Osteoblast (primary cell): ENCODE measurements around the gene PARD3. TPM values are rescaled to one million over a fixed set of nuclear protein-coding genes. Genes with fewer than 3 reads are reported as not detected.

ENCODE experiments used
- DNase-seq: peaks from one replicate; pipeline ENCODE4 v3.0.0; 2011; ENCODE audit warnings: low spot score, mixed read lengths; ENCODE audit not compliant: insufficient read length; ENCODE audit errors: missing footprints
- H2AFZ ChIP-seq: 2 replicates; pipeline ENCODE4 v1.6.0; 2011; ENCODE audit warnings: mild to moderate bottlenecking, low read length
- H3K27ac ChIP-seq: 2 replicates; pipeline ENCODE4 v1.5.1; 2011; ENCODE audit warnings: mild to moderate bottlenecking, low read depth, low read length, moderate library complexity
- H3K27me3 ChIP-seq: 2 replicates; pipeline ENCODE4 v1.6.0; 2012; ENCODE audit warnings: mild to moderate bottlenecking, control low read depth, inconsistent platforms, low read length, moderate library complexity; ENCODE audit not compliant: insufficient read depth
- H3K36me3 ChIP-seq: 2 replicates; pipeline ENCODE4 v1.5.1; 2011; ENCODE audit warnings: mild to moderate bottlenecking, low read length, control low read depth, moderate library complexity; ENCODE audit not compliant: insufficient read depth
- H3K4me1 ChIP-seq: 2 replicates; pipeline ENCODE4 v1.5.1; 2011; ENCODE audit warnings: mild to moderate bottlenecking, low read length, control low read depth, moderate library complexity; ENCODE audit not compliant: insufficient read depth
- H3K4me2 ChIP-seq: 2 replicates; pipeline ENCODE4 v1.6.0; 2011; ENCODE audit warnings: mild to moderate bottlenecking, low read length; ENCODE audit not compliant: insufficient read depth
- H3K4me3 ChIP-seq: fragments of 200-600 bp; sonication (generic); 3 replicates; pipeline ENCODE4 v1.5.1; 2012; ENCODE audit warnings: mild to moderate bottlenecking, low read length, inconsistent platforms; ENCODE audit not compliant: insufficient read depth
- H3K79me2 ChIP-seq: 2 replicates; pipeline ENCODE4 v1.6.0; 2012; ENCODE audit warnings: mild to moderate bottlenecking, low read length, control low read depth, inconsistent platforms; ENCODE audit not compliant: insufficient read depth
- H3K9me3 ChIP-seq: 2 replicates; pipeline ENCODE4 v1.5.1; 2011; ENCODE audit warnings: low read depth, low read length, control low read depth
- H4K20me1 ChIP-seq: 2 replicates; pipeline ENCODE4 v1.6.0; 2012; ENCODE audit warnings: mild to moderate bottlenecking, low read length, control low read depth; ENCODE audit not compliant: insufficient read depth
- total RNA-seq: library from RNA; depleted of rRNA; stranded (reverse); fragments of >200 nt; gene quantifications from 2 replicates; pipeline ENCODE4 v1.2.3, GENCODE V29; 2012
- TF ChIP-seq, protein P1 (sequence below): IDR thresholded peaks from 2 replicates; pipeline ENCODE4 v1.5.1; 2011; ENCODE audit warnings: mild to moderate bottlenecking, low read depth, low read length, moderate library complexity; ENCODE audit errors: extremely low read depth

PARD3 gene
- total RNA-seq, 1 donor = 71.7 TPM

GRCh38 chr10:34087095-34087418 lies 728.0 kb downstream of the PARD3 start:
- H3K4me3 ChIP-seq = no peak overlapping the region
- no peaks in the 10 kb centered on the region for H3K4me1 ChIP-seq
- H4K20me1 ChIP-seq = no peaks in the 10 kb centered on the region
- no peak for DNase-seq
- H3K79me2 ChIP-seq = no peaks in the 10 kb centered on the region
- no peak overlapping the region for H3K27ac ChIP-seq
- H3K4me2 ChIP-seq = no peak overlapping the region
- H3K36me3 ChIP-seq = no peaks in the 10 kb centered on the region
- H3K27me3 ChIP-seq = peaks cover 6% of the 10 kb centered on the region
- TF ChIP-seq, protein P1, sequence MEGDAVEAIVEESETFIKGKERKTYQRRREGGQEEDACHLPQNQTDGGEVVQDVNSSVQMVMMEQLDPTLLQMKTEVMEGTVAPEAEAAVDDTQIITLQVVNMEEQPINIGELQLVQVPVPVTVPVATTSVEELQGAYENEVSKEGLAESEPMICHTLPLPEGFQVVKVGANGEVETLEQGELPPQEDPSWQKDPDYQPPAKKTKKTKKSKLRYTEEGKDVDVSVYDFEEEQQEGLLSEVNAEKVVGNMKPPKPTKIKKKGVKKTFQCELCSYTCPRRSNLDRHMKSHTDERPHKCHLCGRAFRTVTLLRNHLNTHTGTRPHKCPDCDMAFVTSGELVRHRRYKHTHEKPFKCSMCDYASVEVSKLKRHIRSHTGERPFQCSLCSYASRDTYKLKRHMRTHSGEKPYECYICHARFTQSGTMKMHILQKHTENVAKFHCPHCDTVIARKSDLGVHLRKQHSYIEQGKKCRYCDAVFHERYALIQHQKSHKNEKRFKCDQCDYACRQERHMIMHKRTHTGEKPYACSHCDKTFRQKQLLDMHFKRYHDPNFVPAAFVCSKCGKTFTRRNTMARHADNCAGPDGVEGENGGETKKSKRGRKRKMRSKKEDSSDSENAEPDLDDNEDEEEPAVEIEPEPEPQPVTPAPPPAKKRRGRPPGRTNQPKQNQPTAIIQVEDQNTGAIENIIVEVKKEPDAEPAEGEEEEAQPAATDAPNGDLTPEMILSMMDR = no peak
- no peak overlapping the region for H2AFZ ChIP-seq
- H3K9me3 ChIP-seq = peaks cover 3% of the 10 kb centered on the region

GRCh38 chr10:34083567-34083966 lies 731.5 kb downstream of the PARD3 start:
- Histone ChIP-seq H3K27me3 (peaks cover 14% of the 10 kb centered on the region), H3K79me2 (no peaks in the 10 kb centered on the region), H3K36me3 (no peaks in the 10 kb centered on the region), H3K9me3 (peaks cover 3% of the 10 kb centered on the region), H3K27ac (no peak overlapping the region), H2AFZ (no peak overlapping the region), H4K20me1 (no peaks in the 10 kb centered on the region), H3K4me1 (peaks cover 5% of the 10 kb centered on the region), H3K4me2 (no peak overlapping the region), H3K4me3 (no peak overlapping the region)
- TF ChIP-seq, protein P1 = no peak
- no peak for DNase-seq

GRCh38 chr10:34081948-34082347 lies 733.1 kb downstream of the PARD3 start:
- no peaks in the 10 kb centered on the region for H3K79me2 ChIP-seq
- H3K9me3 ChIP-seq = peaks cover 3% of the 10 kb centered on the region
- TF ChIP-seq, protein P1 = peak; percentile 19

DNA sequence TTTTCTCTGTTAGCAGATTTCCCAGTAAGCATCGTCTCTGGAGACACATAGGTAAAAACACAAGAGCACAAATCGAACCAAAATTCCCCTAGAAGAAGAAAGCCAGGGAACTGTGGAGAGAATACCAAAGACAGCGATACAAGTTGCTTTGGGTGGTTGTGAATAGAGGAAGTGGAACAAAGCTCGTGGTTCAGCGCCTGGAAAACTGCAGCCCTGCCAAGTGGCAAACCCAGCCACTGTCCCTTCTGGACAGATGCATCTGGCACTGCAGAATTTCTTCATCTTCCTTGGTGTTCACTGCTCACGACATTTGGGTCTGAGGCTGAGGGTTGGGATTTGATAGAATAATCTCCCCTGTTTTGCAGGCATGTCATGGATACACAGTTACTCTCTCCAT lies 733.8 kb downstream of the PARD3 start:
- Histone ChIP-seq H3K9me3 (peaks cover 3% of the 10 kb centered on the region), H3K4me3 (no peak overlapping the region), H3K4me2 (no peak overlapping the region), H3K79me2 (no peaks in the 10 kb centered on the region), H3K4me1 (peaks cover 9% of the 10 kb centered on the region), H4K20me1 (no peaks in the 10 kb centered on the region), H3K27me3 (peaks cover 14% of the 10 kb centered on the region), H3K36me3 (no peaks in the 10 kb centered on the region), H2AFZ (no peak overlapping the region), H3K27ac (no peak overlapping the region)
- no peak for DNase-seq
- TF ChIP-seq, protein P1 = no peak

More at GRCh38 chr10:34081948-34082347, 733.1 kb downstream of the PARD3 start:
- Histone ChIP-seq H3K4me2 (no peak overlapping the region), H3K4me3 (no peak overlapping the region), H2AFZ (no peak overlapping the region), H3K27ac (no peak overlapping the region), H3K4me1 (peaks cover 9% of the 10 kb centered on the region), H4K20me1 (no peaks in the 10 kb centered on the region), H3K36me3 (no peaks in the 10 kb centered on the region), H3K27me3 (peaks cover 14% of the 10 kb centered on the region)
- DNase-seq = no peak
